ENCODE data around the gene DLGAP1.

- TF ChIP-seq CTCF (IDR thresholded peaks at IDR 0.05) (no peak), EZH2phosphoT487 (IDR thresholded peaks at IDR 0.05) (no peak)
Measured at GRCh38 chr18:4276953-4277585, 178.0 kb downstream of the DLGAP1 start.
